GM12892 (cell line): ENCODE measurements around the gene FUT8.

Experiments
- POLR2A ChIP-seq: IDR thresholded peaks from 2 replicates; pipeline ENCODE4 v1.6.1; 2011; ENCODE audit warnings: low read depth, low read length, control low read depth
- POLR2AphosphoS5 ChIP-seq: IDR thresholded peaks from 2 replicates; pipeline ENCODE4 v1.6.1; 2011; ENCODE audit warnings: low read depth, low read length, control low read depth

DNA sequence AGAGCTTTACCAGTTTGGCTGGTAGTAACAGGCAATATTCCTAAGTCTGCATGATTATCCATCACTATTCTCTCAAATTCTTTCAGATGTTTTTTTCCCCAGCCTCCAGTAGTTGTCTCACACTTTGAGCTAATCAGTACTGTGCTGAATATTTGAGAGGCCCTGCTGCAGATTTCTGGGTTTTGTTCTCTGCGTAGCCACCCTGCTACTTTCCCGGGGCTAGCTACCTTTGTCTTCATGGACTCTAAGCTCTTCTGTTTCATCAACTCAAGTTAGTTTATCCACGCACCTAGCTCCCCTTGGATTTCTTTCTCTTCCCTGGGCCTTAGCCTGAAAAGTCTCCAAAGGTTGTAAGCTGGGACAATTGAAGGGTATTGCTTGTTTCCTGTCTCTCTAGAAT lies 73.0 kb downstream of the FUT8 start:
- TF ChIP-seq POLR2A (no peak), POLR2AphosphoS5 (no peak)
